ENCODE measurements around the gene MRPL34. TPM values are rescaled to one million over a fixed set of nuclear protein-coding genes. Genes with fewer than 3 reads are reported as not detected.

Gene MRPL34
- total and polyA plus RNA-seq, 2 experiments from 2014 or later = 61.1 to 131 TPM

DNA sequence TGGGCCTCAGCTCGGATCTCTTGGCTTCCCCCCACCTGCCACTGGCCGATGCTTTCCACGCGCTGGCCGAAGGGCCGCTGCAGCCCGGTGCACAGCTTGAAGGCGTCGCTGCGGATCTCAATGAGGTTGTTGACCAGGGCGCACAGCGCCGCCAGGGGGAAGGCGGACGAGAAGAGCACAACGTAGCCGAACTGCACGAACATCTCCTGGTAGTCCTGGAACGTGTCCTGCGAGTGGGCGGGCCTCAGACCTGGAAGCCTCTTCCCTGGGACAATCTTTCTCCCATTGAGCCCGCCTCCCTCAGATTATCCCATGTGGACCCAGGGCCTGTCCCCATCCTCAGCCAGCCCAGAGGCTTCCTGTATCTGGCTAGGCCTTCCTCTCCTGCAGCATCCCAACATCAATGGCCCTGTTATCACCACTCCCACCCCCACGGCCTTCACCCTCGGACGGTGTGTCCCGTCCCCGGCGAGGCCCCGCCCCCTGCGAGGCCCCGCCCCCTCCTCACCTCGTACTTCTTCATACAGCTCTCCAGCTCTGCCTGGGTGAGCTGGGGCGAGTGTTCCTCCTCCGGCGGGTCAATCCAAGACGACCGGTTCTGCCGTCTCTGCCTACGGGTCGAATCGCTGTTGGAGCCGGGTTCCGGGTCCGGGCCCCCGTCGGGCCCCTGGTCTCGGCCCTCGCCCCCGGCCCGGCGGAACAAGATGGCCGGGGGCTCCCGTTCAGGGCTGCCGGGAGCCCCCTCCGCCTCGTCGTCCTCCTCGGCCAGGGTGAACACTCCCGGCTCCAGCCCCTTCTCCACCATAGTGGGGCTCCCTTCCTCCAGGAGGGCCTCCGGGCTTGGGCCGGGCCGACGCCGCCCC lies 22.2 kb downstream of the MRPL34 start:
- H2AFZ ChIP-seq = peak overlapping the region; percentile 90
- H3K4me1 ChIP-seq (ENCODE audit: insufficient read depth) = peaks cover 12% of the 10 kb centered on the region
- H3K9me3 ChIP-seq (ENCODE audit: low read depth) = no peaks in the 10 kb centered on the region
- H3K4me3 ChIP-seq = no peak overlapping the region
- 16% methylated on average over 47 of the region's 64 CpGs for WGBS (ENCODE audit: low lambda C conversion rate, missing lambda C conversion rate)
- TF ChIP-seq, protein P1, sequence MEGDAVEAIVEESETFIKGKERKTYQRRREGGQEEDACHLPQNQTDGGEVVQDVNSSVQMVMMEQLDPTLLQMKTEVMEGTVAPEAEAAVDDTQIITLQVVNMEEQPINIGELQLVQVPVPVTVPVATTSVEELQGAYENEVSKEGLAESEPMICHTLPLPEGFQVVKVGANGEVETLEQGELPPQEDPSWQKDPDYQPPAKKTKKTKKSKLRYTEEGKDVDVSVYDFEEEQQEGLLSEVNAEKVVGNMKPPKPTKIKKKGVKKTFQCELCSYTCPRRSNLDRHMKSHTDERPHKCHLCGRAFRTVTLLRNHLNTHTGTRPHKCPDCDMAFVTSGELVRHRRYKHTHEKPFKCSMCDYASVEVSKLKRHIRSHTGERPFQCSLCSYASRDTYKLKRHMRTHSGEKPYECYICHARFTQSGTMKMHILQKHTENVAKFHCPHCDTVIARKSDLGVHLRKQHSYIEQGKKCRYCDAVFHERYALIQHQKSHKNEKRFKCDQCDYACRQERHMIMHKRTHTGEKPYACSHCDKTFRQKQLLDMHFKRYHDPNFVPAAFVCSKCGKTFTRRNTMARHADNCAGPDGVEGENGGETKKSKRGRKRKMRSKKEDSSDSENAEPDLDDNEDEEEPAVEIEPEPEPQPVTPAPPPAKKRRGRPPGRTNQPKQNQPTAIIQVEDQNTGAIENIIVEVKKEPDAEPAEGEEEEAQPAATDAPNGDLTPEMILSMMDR (IDR thresholded peaks at IDR 0.05; ENCODE audit: poor library complexity) = peak; percentile 47
- no peak for TF ChIP-seq EZH2 (IDR thresholded peaks at IDR 0.05; ENCODE audit: borderline replicate concordance)
- H3K79me2 ChIP-seq = no peaks in the 10 kb centered on the region
- no peaks in the 10 kb centered on the region for H3K27me3 ChIP-seq
- H4K20me1 ChIP-seq (ENCODE audit: insufficient read depth, poor library complexity, severe bottlenecking) = no peaks in the 10 kb centered on the region
- no peaks in the 10 kb centered on the region for H3K9me2 ChIP-seq (replicated peaks; ENCODE audit: insufficient read depth)
- DNase-seq (ENCODE audit: low spot score) = peak; percentile 89
- H3K4me2 ChIP-seq = peak overlapping the region; percentile 94
- no peaks in the 10 kb centered on the region for H3K36me3 ChIP-seq (replicated peaks; ENCODE audit: insufficient read depth, low read depth)
- peak overlapping the region; percentile 85 for H3K27ac ChIP-seq

DNA sequence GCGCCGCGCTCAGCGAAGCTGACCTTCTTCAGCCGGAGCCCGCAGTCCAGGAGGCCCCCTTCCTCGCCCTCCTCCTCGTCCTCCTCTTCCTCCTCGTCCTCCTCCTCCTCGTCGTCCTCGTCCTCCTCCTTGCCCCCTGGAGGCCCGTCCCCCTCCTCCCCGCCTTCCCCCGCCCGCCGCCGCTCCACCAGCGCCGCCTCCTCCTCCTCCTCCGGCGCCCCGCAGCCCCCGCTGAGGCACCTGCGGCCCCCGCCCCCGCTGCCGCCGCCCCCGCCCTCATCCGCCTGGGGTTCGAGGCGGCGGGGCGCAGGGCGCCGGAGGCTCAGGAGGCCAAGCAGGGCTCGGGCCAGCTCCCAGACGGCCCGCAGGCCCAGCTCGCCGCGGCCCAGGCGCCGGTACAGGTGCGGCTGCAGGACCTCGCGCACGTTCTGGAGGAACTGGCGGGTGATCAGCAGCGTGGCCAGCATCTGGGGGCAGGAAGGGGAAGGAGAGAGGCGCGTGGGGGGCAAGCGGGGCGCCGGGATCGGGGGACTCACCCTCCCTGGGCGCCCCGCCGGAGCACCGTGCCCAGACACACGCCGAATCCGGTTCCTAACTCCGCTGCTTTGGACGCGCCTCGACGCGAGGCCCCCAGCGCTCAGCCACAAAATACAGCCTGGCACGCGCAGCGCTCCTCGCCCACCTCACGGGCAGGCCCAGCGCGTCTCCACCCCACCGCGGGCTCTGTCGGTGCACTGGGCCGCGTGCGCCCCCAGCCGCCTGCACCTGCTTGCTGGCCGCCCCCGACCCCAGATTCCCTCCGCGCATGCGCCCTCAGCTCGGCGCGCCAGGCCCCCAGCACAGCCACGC lies 23.1 kb downstream of the MRPL34 start:
- peak overlapping the region; percentile 94 for H3K4me2 ChIP-seq
- no peak overlapping the region for H3K4me3 ChIP-seq
- no peaks in the 10 kb centered on the region for H3K9me3 ChIP-seq (ENCODE audit: low read depth)
- H3K36me3 ChIP-seq (replicated peaks; ENCODE audit: insufficient read depth, low read depth) = no peaks in the 10 kb centered on the region
- H3K27ac ChIP-seq = peak overlapping the region; percentile 85
- DNase-seq (ENCODE audit: low spot score) = peak; percentile 39
- TF ChIP-seq EZH2 (IDR thresholded peaks at IDR 0.05; ENCODE audit: borderline replicate concordance) = no peak
- TF ChIP-seq EZH2phosphoT487 (IDR thresholded peaks at IDR 0.05; ENCODE audit: low read depth, severe bottlenecking, unreplicated experiment) = no peak
- TF ChIP-seq, protein P1 (IDR thresholded peaks at IDR 0.05; ENCODE audit: poor library complexity) = no peak
- no peaks in the 10 kb centered on the region for H4K20me1 ChIP-seq (ENCODE audit: insufficient read depth, poor library complexity, severe bottlenecking)
- H3K9me2 ChIP-seq (replicated peaks; ENCODE audit: insufficient read depth) = no peaks in the 10 kb centered on the region
- 25% methylated on average over 19 of the region's 94 CpGs for WGBS (ENCODE audit: low lambda C conversion rate, missing lambda C conversion rate)
- peaks cover 2% of the 10 kb centered on the region for H3K79me2 ChIP-seq
- H3K27me3 ChIP-seq = no peaks in the 10 kb centered on the region
- peak overlapping the region; percentile 90 for H2AFZ ChIP-seq
- H3K4me1 ChIP-seq (ENCODE audit: insufficient read depth) = peaks cover 14% of the 10 kb centered on the region

DNA sequence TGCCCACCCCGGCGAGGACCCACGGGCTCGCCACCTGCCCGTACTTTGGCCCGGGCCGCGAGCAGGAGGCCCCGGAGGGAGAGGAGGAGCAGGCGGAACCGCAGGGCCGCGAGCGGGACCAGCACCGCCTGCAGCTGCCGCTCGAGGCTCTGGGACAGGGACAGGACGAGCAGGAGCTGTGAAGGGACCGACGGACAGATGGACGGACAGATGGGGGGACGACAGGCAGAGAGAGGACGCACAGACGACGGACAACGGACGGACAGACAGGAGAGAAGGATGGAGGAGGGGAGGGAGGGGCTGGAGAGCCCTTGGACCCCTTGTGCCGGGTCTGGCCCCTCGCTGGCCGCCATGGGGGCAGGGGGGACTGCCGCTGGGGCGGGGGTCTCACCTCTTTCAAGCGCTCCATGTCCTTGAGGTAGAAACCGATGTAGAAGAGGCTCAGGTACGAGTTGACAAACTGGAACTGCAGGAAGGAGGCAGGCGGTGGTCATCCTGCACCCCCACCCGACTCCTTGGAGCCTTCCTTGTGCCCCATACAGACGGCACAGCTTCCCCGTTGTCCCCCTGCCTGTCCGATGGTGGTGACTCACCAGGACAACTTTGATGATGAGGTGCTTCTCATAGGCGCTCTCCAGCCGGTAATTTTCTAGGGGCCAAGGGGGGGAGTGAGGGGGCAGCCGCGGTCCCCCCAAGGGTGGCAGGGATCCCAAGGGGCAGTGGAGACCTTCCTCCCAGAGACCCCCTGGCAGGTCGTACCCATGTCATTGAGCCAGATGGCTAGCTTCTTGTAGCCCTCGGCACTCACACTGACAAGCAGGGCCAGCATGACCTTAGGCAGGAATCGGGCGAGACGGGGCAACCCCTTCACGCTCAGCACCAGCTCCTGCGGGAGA lies 23.9 kb downstream of the MRPL34 start:
- Histone ChIP-seq H4K20me1 (ENCODE audit: insufficient read depth, poor library complexity, severe bottlenecking) (no peaks in the 10 kb centered on the region), H3K4me3 (no peak overlapping the region)

More for the DNA sequence above, 23.9 kb downstream of the MRPL34 start:
- peak; percentile 11 for DNase-seq (ENCODE audit: low spot score)
- H3K4me2 ChIP-seq = peak overlapping the region; percentile 94
- no peaks in the 10 kb centered on the region for H3K27me3 ChIP-seq
- no peak for TF ChIP-seq EZH2phosphoT487 (IDR thresholded peaks at IDR 0.05; ENCODE audit: low read depth, severe bottlenecking, unreplicated experiment)
- TF ChIP-seq, protein P1 (IDR thresholded peaks at IDR 0.05; ENCODE audit: poor library complexity) = no peak
- no peak for TF ChIP-seq EZH2 (IDR thresholded peaks at IDR 0.05; ENCODE audit: borderline replicate concordance)
- H3K9me2 ChIP-seq (replicated peaks; ENCODE audit: insufficient read depth) = no peaks in the 10 kb centered on the region
- no peaks in the 10 kb centered on the region for H3K36me3 ChIP-seq (replicated peaks; ENCODE audit: insufficient read depth, low read depth)
- no peak overlapping the region for H3K27ac ChIP-seq
- no peaks in the 10 kb centered on the region for H3K9me3 ChIP-seq (ENCODE audit: low read depth)
- no peak overlapping the region for H2AFZ ChIP-seq
- H3K79me2 ChIP-seq = peaks cover 5% of the 10 kb centered on the region
- peaks cover 18% of the 10 kb centered on the region for H3K4me1 ChIP-seq (ENCODE audit: insufficient read depth)
- WGBS (ENCODE audit: low lambda C conversion rate, missing lambda C conversion rate) = 87% methylated on average over 41 of the region's 51 CpGs
